Fibroblast of lung (primary cell): ENCODE measurements around the gene PGC. TPM values are rescaled to one million over a fixed set of nuclear protein-coding genes. Genes with fewer than 3 reads are reported as not detected.
A peak's percentile ranks its signal among the peaks of the same experiment; 100 is the strongest.

Experiments
- DNase-seq, 2 donors: peaks; one replicate each; pipeline versions ENCODE4 v3.0.0 to v3.0.0-alpha.2; 2010; ENCODE audit warnings: low read depth in 2 of 2
- H2AFZ ChIP-seq: 2 replicates; pipeline ENCODE4 v1.5.1; 2012; ENCODE audit warnings: low read length, control low read depth, inconsistent platforms
- H3K27ac ChIP-seq: 2 replicates; pipeline ENCODE4 v1.5.1; 2011; ENCODE audit warnings: low read length, control low read depth; ENCODE audit not compliant: insufficient read depth
- H3K27me3 ChIP-seq: 2 replicates; pipeline ENCODE4 v1.5.1; 2011; ENCODE audit warnings: mild to moderate bottlenecking, low read length; ENCODE audit not compliant: control insufficient read depth, insufficient read depth
- H3K36me3 ChIP-seq: 2 replicates; pipeline ENCODE4 v1.5.1; 2011; ENCODE audit warnings: low read length; ENCODE audit not compliant: control insufficient read depth, insufficient read depth
- H3K4me1 ChIP-seq: 2 replicates; pipeline ENCODE4 v1.5.1; 2011; ENCODE audit warnings: low read length; ENCODE audit not compliant: control insufficient read depth, insufficient read depth; ENCODE audit errors: extremely low read depth
- H3K4me2 ChIP-seq: 2 replicates; pipeline ENCODE4 v1.5.1; 2011; ENCODE audit warnings: low read length, control low read depth; ENCODE audit not compliant: insufficient read depth; ENCODE audit errors: extremely low read depth
- H3K4me3 ChIP-seq, 4 experiments: fragments of 200-600 bp in 1 of 4; sonication (generic) in 1 of 4; replicated peaks in 1 of 4; 2 replicates each; pipeline ENCODE4 v1.5.1; 2011 to 2016; ENCODE audit warnings: low read length in 4 of 4, low read depth in 3 of 4, mild to moderate bottlenecking in 3 of 4, control low read depth in 2 of 4, inconsistent platforms in 1 of 4, mixed read lengths in 1 of 4; ENCODE audit not compliant: insufficient read depth in 1 of 4; ENCODE audit errors: control extremely low read depth in 1 of 4
- H3K79me2 ChIP-seq: 2 replicates; pipeline ENCODE4 v1.5.1; 2012; ENCODE audit warnings: mild to moderate bottlenecking, low read length, inconsistent platforms; ENCODE audit not compliant: control insufficient read depth, insufficient read depth
- H3K9ac ChIP-seq: 2 replicates; pipeline ENCODE4 v1.5.1; 2011; ENCODE audit warnings: mild to moderate bottlenecking, low read length, control low read depth; ENCODE audit not compliant: insufficient read depth
- H3K9me3 ChIP-seq: 2 replicates; pipeline ENCODE4 v1.5.1; 2012; ENCODE audit warnings: low read depth, low read length; ENCODE audit not compliant: control insufficient read depth, insufficient read depth
- H4K20me1 ChIP-seq: 2 replicates; pipeline ENCODE4 v1.5.1; 2011; ENCODE audit warnings: low read length; ENCODE audit not compliant: control insufficient read depth, insufficient read depth; ENCODE audit errors: extremely low read depth
- CTCF ChIP-seq, 2 donors: IDR thresholded peaks in 1 of 2; conservative IDR thresholded peaks in 1 of 2; 1 replicate in 1 of 2; 2 replicates in 1 of 2; pipeline ENCODE4 v1.5.1; 2011 to 2012; ENCODE audit warnings: low read length in 2 of 2, control low read depth in 1 of 2, inconsistent platforms in 1 of 2, low read depth in 1 of 2, mild to moderate bottlenecking in 1 of 2
- EZH2 ChIP-seq: IDR thresholded peaks from 2 replicates; pipeline ENCODE4 v1.5.1; 2012; ENCODE audit warnings: low read length, control low read depth, mild to moderate bottlenecking; ENCODE audit errors: missing control alignments
- polyA plus RNA-seq, 2 donors: library from polyadenylated mRNA; depleted of rRNA in 1 of 2; stranded (reverse) in 1 of 2; unstranded in 1 of 2; fragments of >200 nt; gene quantifications; 2 replicates each; pipeline ENCODE4 v1.2.1, GENCODE V29; 2011 to 2012; ENCODE audit warnings: missing spikeins in 1 of 2
- total RNA-seq: library from RNA; depleted of rRNA; stranded (reverse); fragments of >200 nt; gene quantifications from 2 replicates; pipeline ENCODE4 v1.2.1, GENCODE V29; 2014

The PGC gene
- total and polyA plus RNA-seq, 2 donors (not counting 1 experiment from before 2014, with no cell fraction given), result not detected

- peaks cover 1% of the 10 kb centered on the region for H3K4me1 ChIP-seq
- peak within 1 kb of the TSS; percentile 78 for H3K4me2 ChIP-seq
- peak within 1 kb of the TSS; percentile 62 for H2AFZ ChIP-seq
- H4K20me1 ChIP-seq, result no peaks in the 10 kb centered on the region
- no peak for TF ChIP-seq EZH2
- peak; percentile 66 to 68 for TF ChIP-seq CTCF (conservative IDR thresholded peaks at IDR 0.05 in 1 of 2, IDR thresholded peaks at IDR 0.05 in 1 of 2; ENCODE audit: low read depth in 1 of 2, low read length in 2 of 2)
- H3K27ac ChIP-seq, result no peak within 1 kb of the TSS
- no peaks in the 10 kb centered on the region for H3K36me3 ChIP-seq
- H3K9ac ChIP-seq, result peak within 1 kb of the TSS; percentile 46
- H3K79me2 ChIP-seq, result no peaks in the 10 kb centered on the region
- peak within 1 kb of the TSS; percentile 53 to 74 (median 60) for H3K4me3 ChIP-seq
- no peaks in the 10 kb centered on the region for H3K27me3 ChIP-seq
- no peaks in the 10 kb centered on the region for H3K9me3 ChIP-seq
- DNase-seq, result peak; percentile 82 to 89
These were observed 11.6 kb downstream of the PGC start, which contains the start of gene TFEB for GRCh38 chr6:41735427-41736185. TSS of gene TFEB (minus strand) at chr6:41735608. CDS start at chr6:41691213, 44,395 bp downstream.

GRCh38 chr6:41734666-41735426, 12.4 kb downstream of the PGC start:
- Histone ChIP-seq H3K9me3 (no peaks in the 10 kb centered on the region), H3K4me2 (peak overlapping the region; percentile 78), H3K27me3 (no peaks in the 10 kb centered on the region), H3K4me3 (peak overlapping the region; percentile 53 to 74 (median 60)), H3K79me2 (no peaks in the 10 kb centered on the region), H4K20me1 (no peaks in the 10 kb centered on the region), H3K36me3 (no peaks in the 10 kb centered on the region), H3K27ac (no peak overlapping the region), H2AFZ (peak overlapping the region; percentile 62), H3K4me1 (peaks cover 3% of the 10 kb centered on the region), H3K9ac (peak overlapping the region; percentile 46)
- peak; percentile 71 to 79 for DNase-seq
- TF ChIP-seq CTCF (conservative IDR thresholded peaks at IDR 0.05 in 1 of 2, IDR thresholded peaks at IDR 0.05 in 1 of 2; ENCODE audit: low read depth in 1 of 2, low read length in 2 of 2) (no peak), EZH2 (no peak)
